Nephron (organoid): ENCODE data around the gene SNCA.

Experiments used
- H3K27ac Mint-ChIP-seq, 3 experiments: 2 replicates each; pipeline ENCODE4 v1.8.0; 2020; ENCODE audit warnings: mixed read lengths in 3 of 3, mild to moderate bottlenecking in 2 of 3, moderate library complexity in 1 of 3
- H3K27me3 Mint-ChIP-seq: 2 replicates; pipeline ENCODE4 v1.8.0; 2021; ENCODE audit warnings: low read depth, mild to moderate bottlenecking, moderate library complexity, mixed read lengths
- H3K36me3 Mint-ChIP-seq: 2 replicates; pipeline ENCODE4 v1.8.0; 2020; ENCODE audit warnings: low read depth, mixed read lengths
- H3K4me1 Mint-ChIP-seq: 2 replicates; pipeline ENCODE4 v1.8.0; 2020; ENCODE audit warnings: mixed read lengths
- H3K4me3 Mint-ChIP-seq, 3 experiments: 2 replicates each; pipeline ENCODE4 v1.8.0; 2020; ENCODE audit warnings: mild to moderate bottlenecking in 3 of 3, mixed read lengths in 3 of 3, moderate library complexity in 2 of 3
- H3K9me3 Mint-ChIP-seq: 2 replicates; pipeline ENCODE4 v1.8.0; 2020; ENCODE audit warnings: mixed read lengths
- CTCF ChIP-seq, 3 experiments: fragments of 200-600 bp; sonication (generic); IDR thresholded peaks; one replicate each; pipeline ENCODE4 v1.5.0; 2021; ENCODE audit warnings: antibody characterized with exemption in 3 of 3; ENCODE audit not compliant: unreplicated experiment in 3 of 3

The SNCA gene

DNA sequence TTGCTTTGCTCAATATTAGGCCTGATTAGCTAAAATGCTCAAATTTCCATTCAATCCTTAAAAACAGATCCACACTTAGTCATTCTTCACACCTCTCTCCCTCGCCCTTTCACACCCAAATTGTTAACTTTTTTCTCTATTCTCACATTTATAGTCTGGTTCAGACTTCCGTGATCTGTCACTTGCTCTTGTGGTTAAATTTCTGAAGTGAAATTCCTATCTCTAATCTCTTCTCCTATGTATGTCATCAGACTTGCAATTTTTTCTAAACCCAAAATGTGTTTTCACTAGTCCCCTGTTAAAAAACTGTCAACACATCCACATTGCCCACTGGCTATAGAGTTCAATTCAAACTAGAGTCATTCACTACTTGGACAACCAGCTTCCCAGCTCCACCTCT is 63.2 kb downstream of the SNCA start:
- Mint-ChIP-seq H3K27ac (no peak overlapping the region), H3K9me3 (peaks cover 38% of the 10 kb centered on the region), H3K4me3 (no peak overlapping the region)

DNA sequence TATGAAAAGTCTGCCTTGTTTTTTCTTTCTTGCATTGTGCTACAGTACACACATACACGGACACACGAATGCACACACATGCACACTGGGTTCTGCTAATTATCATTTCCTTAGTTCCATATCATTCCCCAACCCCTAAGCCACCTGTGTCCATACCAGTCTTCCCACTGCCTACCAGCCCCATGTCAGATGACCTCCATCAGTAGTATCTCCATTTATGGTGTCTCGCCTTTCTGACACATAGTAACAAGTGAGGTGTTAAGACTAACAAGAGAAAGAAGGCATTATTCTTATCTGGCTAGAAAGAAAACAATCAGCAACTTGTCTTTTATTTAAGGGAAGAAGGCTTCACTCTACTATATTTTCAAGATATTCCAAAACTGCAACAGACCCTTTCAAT is 67.1 kb downstream of the SNCA start:
- Mint-ChIP-seq H3K9me3 (peaks cover 8% of the 10 kb centered on the region), H3K36me3 (peaks cover 9% of the 10 kb centered on the region), H3K27me3 (no peaks in the 10 kb centered on the region), H3K4me3 (no peak overlapping the region), H3K27ac (no peak overlapping the region), H3K4me1 (peaks cover 9% of the 10 kb centered on the region)
- no peak for TF ChIP-seq CTCF (IDR thresholded peaks at IDR 0.05; ENCODE audit: unreplicated experiment in 3 of 3)

More for the DNA sequence above, 63.2 kb downstream of the SNCA start:
- no peaks in the 10 kb centered on the region for H3K4me1 Mint-ChIP-seq
- H3K36me3 Mint-ChIP-seq, result peaks cover 41% of the 10 kb centered on the region
- no peaks in the 10 kb centered on the region for H3K27me3 Mint-ChIP-seq
- no peak for TF ChIP-seq CTCF (IDR thresholded peaks at IDR 0.05; ENCODE audit: unreplicated experiment in 3 of 3)

DNA sequence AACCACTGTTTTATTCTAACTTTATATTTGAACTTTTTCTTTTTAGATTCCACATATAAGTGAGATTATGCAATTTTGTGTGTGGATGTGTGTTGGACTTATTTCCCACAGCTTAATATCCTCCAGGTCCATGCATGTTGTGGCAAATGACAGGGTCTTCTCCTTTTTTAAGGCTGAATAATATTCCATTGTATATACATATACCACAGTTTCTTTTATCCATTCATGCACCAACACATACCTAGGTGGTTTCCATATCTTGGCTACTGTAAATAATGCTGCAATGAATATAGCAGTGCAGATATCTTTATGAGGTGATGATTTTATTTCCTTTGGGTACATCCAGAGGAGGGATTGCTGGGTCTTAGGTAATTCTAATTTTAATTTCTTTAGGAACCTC is 69.0 kb downstream of the SNCA start:
- Mint-ChIP-seq H3K27me3 (no peaks in the 10 kb centered on the region), H3K27ac (no peak overlapping the region), H3K4me1 (peaks cover 19% of the 10 kb centered on the region), H3K36me3 (no peaks in the 10 kb centered on the region), H3K4me3 (no peak overlapping the region), H3K9me3 (no peaks in the 10 kb centered on the region)
- no peak for TF ChIP-seq CTCF (IDR thresholded peaks at IDR 0.05; ENCODE audit: unreplicated experiment in 3 of 3)

GRCh38 chr4:89765966-89766365 is 71.0 kb downstream of the SNCA start:
- H3K9me3 Mint-ChIP-seq, result no peaks in the 10 kb centered on the region
- peak overlapping the region in 2 of 3 experiments; percentile 63 to 84 for H3K27ac Mint-ChIP-seq
- no peaks in the 10 kb centered on the region for H3K27me3 Mint-ChIP-seq
- no peak overlapping the region for H3K4me3 Mint-ChIP-seq
- no peak for TF ChIP-seq CTCF (IDR thresholded peaks at IDR 0.05; ENCODE audit: unreplicated experiment in 3 of 3)
- no peaks in the 10 kb centered on the region for H3K36me3 Mint-ChIP-seq
- peaks cover 31% of the 10 kb centered on the region for H3K4me1 Mint-ChIP-seq

DNA sequence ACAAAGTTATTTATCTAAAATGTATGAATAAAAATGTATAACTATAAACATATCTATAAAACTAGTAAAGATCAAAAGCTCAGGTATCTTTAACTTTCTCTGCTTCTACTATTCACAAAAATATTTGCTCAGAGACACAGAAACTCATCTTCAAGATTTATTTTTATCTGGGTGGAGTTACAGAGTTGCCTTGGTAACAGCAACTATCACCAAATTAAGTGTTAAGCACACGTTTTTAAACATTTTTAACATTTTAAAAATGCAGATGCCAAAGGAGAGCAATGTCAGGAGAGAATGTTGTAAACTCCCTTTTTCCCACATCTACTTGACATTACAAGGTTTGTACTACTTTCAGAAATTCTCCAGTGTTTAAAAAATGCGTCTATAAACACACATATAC is 71.4 kb downstream of the SNCA start:
- TF ChIP-seq CTCF (IDR thresholded peaks at IDR 0.05; ENCODE audit: unreplicated experiment in 3 of 3), result no peak
- Mint-ChIP-seq H3K36me3 (no peaks in the 10 kb centered on the region), H3K4me1 (peaks cover 31% of the 10 kb centered on the region), H3K9me3 (no peaks in the 10 kb centered on the region), H3K4me3 (no peak overlapping the region), H3K27ac (peak overlapping the region in 2 of 3 experiments; percentile 63 to 84), H3K27me3 (no peaks in the 10 kb centered on the region)

- Mint-ChIP-seq H3K9me3 (no peaks in the 10 kb centered on the region), H3K27me3 (no peaks in the 10 kb centered on the region), H3K27ac (peak overlapping the region in 1 of 3 experiments; percentile 24), H3K4me3 (no peak overlapping the region), H3K36me3 (no peaks in the 10 kb centered on the region), H3K4me1 (peaks cover 36% of the 10 kb centered on the region)
- TF ChIP-seq CTCF (IDR thresholded peaks at IDR 0.05; ENCODE audit: unreplicated experiment in 3 of 3), result no peak
Measured at GRCh38 chr4:89762311-89762710, 74.7 kb downstream of the SNCA start.
